GM23248 (cell line): Measurements from ENCODE around the gene SEMA5B. TPM values are rescaled to one million over a fixed set of nuclear protein-coding genes. Genes with fewer than 3 reads are reported as not detected.

Source experiments
- DNase-seq: peaks from one replicate; pipeline ENCODE4 v3.0.0-alpha.2; 2015
- H2AFZ ChIP-seq: fragments of 200-600 bp; sonication (generic); 2 replicates; pipeline ENCODE4 v1.6.1; 2016; ENCODE audit warnings: antibody characterized with exemption
- H3F3A ChIP-seq: fragments of 200-600 bp; sonication (generic); 2 replicates; pipeline ENCODE4 v1.6.1; 2016; ENCODE audit warnings: mild to moderate bottlenecking, antibody characterized with exemption, mixed run types; ENCODE audit not compliant: insufficient read depth
- H3K27ac ChIP-seq: fragments of 200-600 bp; sonication (generic); 2 replicates; pipeline ENCODE4 v1.5.1; 2016; ENCODE audit warnings: mild to moderate bottlenecking
- H3K27me3 ChIP-seq: fragments of 200-600 bp; sonication (generic); replicated peaks from 2 replicates; pipeline ENCODE4 v1.6.1; 2016; ENCODE audit warnings: mild to moderate bottlenecking; ENCODE audit not compliant: insufficient read depth
- H3K36me3 ChIP-seq: fragments of 200-600 bp; sonication (generic); 2 replicates; pipeline ENCODE4 v1.6.1; 2016; ENCODE audit warnings: low read depth, mild to moderate bottlenecking
- H3K4me1 ChIP-seq: fragments of 200-600 bp; sonication (generic); 2 replicates; pipeline ENCODE4 v1.6.1; 2016; ENCODE audit warnings: mild to moderate bottlenecking; ENCODE audit not compliant: insufficient read depth
- H3K4me2 ChIP-seq: fragments of 200-600 bp; sonication (generic); one replicate; pipeline ENCODE4 v1.6.1; 2016; ENCODE audit warnings: mild to moderate bottlenecking; ENCODE audit not compliant: unreplicated experiment
- H3K4me3 ChIP-seq: fragments of 200-600 bp; sonication (generic); 2 replicates; pipeline ENCODE4 v1.5.1; 2016; ENCODE audit warnings: mild to moderate bottlenecking
- H3K79me2 ChIP-seq: fragments of 200-600 bp; sonication (generic); 2 replicates; pipeline ENCODE4 v1.6.1; 2016; ENCODE audit warnings: mild to moderate bottlenecking; ENCODE audit not compliant: insufficient read depth
- H3K9ac ChIP-seq: fragments of 200-600 bp; sonication (generic); 2 replicates; pipeline ENCODE4 v1.6.1; 2016; ENCODE audit warnings: mild to moderate bottlenecking
- H3K9me2 ChIP-seq: fragments of 200-600 bp; sonication (generic); 2 replicates; pipeline ENCODE4 v1.6.1; 2016; ENCODE audit warnings: mixed run types, mild to moderate bottlenecking, moderate library complexity; ENCODE audit not compliant: insufficient read depth
- H3K9me3 ChIP-seq: fragments of 200-600 bp; sonication (generic); one replicate; pipeline ENCODE4 v1.6.1; 2017; ENCODE audit warnings: low read depth
- H4K20me1 ChIP-seq: fragments of 200-600 bp; sonication (generic); 2 replicates; pipeline ENCODE4 v1.6.0; 2016; ENCODE audit not compliant: insufficient read depth
- EZH2 ChIP-seq: fragments of 200-600 bp; sonication (generic); IDR thresholded peaks from 2 replicates; pipeline ENCODE4 v1.6.1; 2018; ENCODE audit warnings: antibody characterized with exemption, mild to moderate bottlenecking; ENCODE audit not compliant: insufficient read depth, poor library complexity, severe bottlenecking
- EZH2phosphoT487 ChIP-seq: fragments of 200-600 bp; sonication (generic); IDR thresholded peaks from 2 replicates; pipeline ENCODE4 v1.6.1; 2018; ENCODE audit warnings: antibody characterized with exemption, moderate library complexity, mild to moderate bottlenecking, low read depth; ENCODE audit not compliant: insufficient read depth
- WGBS, 2 experiments: methylation state at CpG; one replicate each; pipeline ENCODE4 v1.1.6; 2015 to 2017; ENCODE audit warnings: low lambda C conversion rate in 2 of 2, low coverage in 1 of 2; ENCODE audit errors: missing lambda C conversion rate in 2 of 2; 5-methylcytosine and 5-hydroxymethylcytosine counted together
- in situ Hi-C: fragments of 300-500 bp; cut with MboI; formaldehyde crosslinking; loops from 2 replicates; pipeline ENCODE4 v1.15.0; 2020
- polyA plus RNA-seq: library from polyadenylated mRNA; unstranded; fragments of >200 nt; fragmentation: Nextera tagmentation; extraction: Ambion mirVana; gene quantifications from 2 replicates; pipeline ENCODE4 v1.2.1, GENCODE V29; 2016
- total RNA-seq: library from RNA; depleted of rRNA; stranded (reverse); fragments of >200 nt; shearing (Covaris generic); gene quantifications from 2 replicates; pipeline ENCODE4 v1.2.3, GENCODE V29; 2014

The SEMA5B gene
- total and polyA plus RNA-seq, 2 experiments from 2014 or later = not detected

GRCh38 chr3:123063034-123063433, 35.5 kb upstream of the SEMA5B start:
- in situ Hi-C loops = no loop called here
- no peaks in the 10 kb centered on the region for H4K20me1 ChIP-seq
- H3K79me2 ChIP-seq = peaks cover 9% of the 10 kb centered on the region
- no peak overlapping the region for H2AFZ ChIP-seq
- H3F3A ChIP-seq = no peaks in the 10 kb centered on the region
- H3K9ac ChIP-seq = no peak overlapping the region
- H3K4me3 ChIP-seq = no peak overlapping the region
- H3K27ac ChIP-seq = no peak overlapping the region
- no peaks in the 10 kb centered on the region; the same call in 1 of the 2 replicates for H3K27me3 ChIP-seq
- DNase-seq = no peak
- H3K4me1 ChIP-seq = no peaks in the 10 kb centered on the region
- 78 to 86% methylated on average over 6 of the region's 6 CpGs for WGBS, 2 experiments
- TF ChIP-seq EZH2phosphoT487 = no peak
- no peak for TF ChIP-seq EZH2
- no peak overlapping the region for H3K4me2 ChIP-seq
- no peaks in the 10 kb centered on the region for H3K9me2 ChIP-seq
- H3K9me3 ChIP-seq = no peaks in the 10 kb centered on the region
- no peaks in the 10 kb centered on the region for H3K36me3 ChIP-seq

- in situ Hi-C loops = no loop called here
- Histone ChIP-seq H3K4me2 (no peak overlapping the region), H3K9me3 (no peaks in the 10 kb centered on the region), H3F3A (no peaks in the 10 kb centered on the region), H3K79me2 (no peaks in the 10 kb centered on the region), H4K20me1 (no peaks in the 10 kb centered on the region), H3K27me3 (no peaks in the 10 kb centered on the region; the same call in 1 of the 2 replicates), H3K27ac (no peak overlapping the region), H3K9ac (no peak overlapping the region), H3K4me3 (no peak overlapping the region), H3K4me1 (no peaks in the 10 kb centered on the region), H2AFZ (no peak overlapping the region), H3K36me3 (no peaks in the 10 kb centered on the region), H3K9me2 (no peaks in the 10 kb centered on the region)
- 76 to 79% methylated on average over 7 of the region's 7 CpGs for WGBS, 2 experiments
- TF ChIP-seq EZH2phosphoT487 (no peak), EZH2 (no peak)
- DNase-seq = no peak
Measured at GRCh38 chr3:123061856-123062255, 34.3 kb upstream of the SEMA5B start.

GRCh38 chr3:123060054-123060453, 32.5 kb upstream of the SEMA5B start:
- H2AFZ ChIP-seq = no peak overlapping the region
- in situ Hi-C loops = no loop called here

DNA sequence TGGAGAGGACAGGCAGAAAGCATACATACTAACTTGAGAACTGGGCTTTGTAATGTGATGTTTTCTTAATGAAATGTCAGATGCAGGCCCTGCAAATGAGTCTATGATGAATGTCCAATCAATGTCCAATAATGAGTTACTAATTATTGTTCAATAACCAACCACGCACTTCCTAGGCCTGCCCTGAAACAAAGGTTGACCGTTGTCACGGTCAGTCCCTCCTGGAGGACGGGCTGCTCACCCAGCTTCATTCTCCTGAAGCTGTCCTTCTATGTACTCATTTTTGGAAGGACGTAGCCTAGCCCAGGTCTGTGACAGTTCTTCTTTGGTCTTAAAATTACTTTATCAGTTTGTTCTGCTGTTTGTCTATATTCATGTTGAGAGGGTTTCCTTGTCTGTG, 30.9 kb upstream of the SEMA5B start:
- no peaks in the 10 kb centered on the region for H3F3A ChIP-seq

More at GRCh38 chr3:123060054-123060453, 32.5 kb upstream of the SEMA5B start:
- H3K27me3 ChIP-seq = no peaks in the 10 kb centered on the region; the same call in 1 of the 2 replicates
- no peaks in the 10 kb centered on the region for H3K9me2 ChIP-seq
- DNase-seq = no peak
- no peaks in the 10 kb centered on the region for H3K36me3 ChIP-seq
- TF ChIP-seq EZH2 = no peak
- TF ChIP-seq EZH2phosphoT487 = no peak
- no peak overlapping the region for H3K27ac ChIP-seq
- H3K9ac ChIP-seq = no peak overlapping the region
- no peaks in the 10 kb centered on the region for H3K9me3 ChIP-seq
- H3K4me3 ChIP-seq = no peak overlapping the region
- no peaks in the 10 kb centered on the region for H3F3A ChIP-seq
- no peak overlapping the region for H3K4me2 ChIP-seq
- H4K20me1 ChIP-seq = no peaks in the 10 kb centered on the region
- H3K4me1 ChIP-seq = no peaks in the 10 kb centered on the region
- H3K79me2 ChIP-seq = no peaks in the 10 kb centered on the region

DNA sequence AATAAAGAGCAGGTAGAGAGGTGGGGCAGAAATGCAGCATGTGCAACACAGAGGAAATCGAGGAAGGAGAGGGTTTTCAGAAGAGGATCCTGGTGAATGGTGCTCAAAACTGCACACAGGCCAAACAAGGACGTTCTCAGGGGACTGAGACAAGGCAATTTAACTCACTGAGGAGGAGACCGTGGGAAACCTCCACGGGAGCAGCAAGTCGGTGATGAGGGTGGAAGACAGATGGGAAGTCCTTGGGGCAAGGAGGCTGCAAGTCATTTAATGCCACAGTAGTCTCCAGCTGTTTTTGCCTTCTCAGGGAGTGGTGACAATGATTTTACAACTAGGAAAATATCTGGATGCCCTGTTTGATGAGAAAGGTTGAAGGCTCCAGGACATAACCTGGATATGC, 27.8 kb upstream of the SEMA5B start:
- no peaks in the 10 kb centered on the region for H3K9me2 ChIP-seq
- H3K27ac ChIP-seq = no peak overlapping the region
- H3K9ac ChIP-seq = no peak overlapping the region
- no peak for DNase-seq
- H2AFZ ChIP-seq = no peak overlapping the region
- TF ChIP-seq EZH2 (no peak), EZH2phosphoT487 (no peak)
- in situ Hi-C loops = no loop called here
- H3K9me3 ChIP-seq = no peaks in the 10 kb centered on the region
- H3K79me2 ChIP-seq = no peaks in the 10 kb centered on the region
- WGBS, 2 experiments = 64 to 68% methylated on average over 5 of the region's 5 CpGs
- no peaks in the 10 kb centered on the region for H3K36me3 ChIP-seq
- no peaks in the 10 kb centered on the region for H3F3A ChIP-seq
- no peak overlapping the region for H3K4me3 ChIP-seq
- no peaks in the 10 kb centered on the region for H3K27me3 ChIP-seq
- H4K20me1 ChIP-seq = no peaks in the 10 kb centered on the region
- H3K4me2 ChIP-seq = no peak overlapping the region
- no peaks in the 10 kb centered on the region for H3K4me1 ChIP-seq

More for the DNA sequence above, 30.9 kb upstream of the SEMA5B start:
- Histone ChIP-seq H3K27ac (no peak overlapping the region), H3K36me3 (no peaks in the 10 kb centered on the region), H3K4me2 (no peak overlapping the region), H2AFZ (no peak overlapping the region), H3K4me1 (no peaks in the 10 kb centered on the region), H3K9me3 (no peaks in the 10 kb centered on the region), H3K9ac (no peak overlapping the region), H3K27me3 (no peaks in the 10 kb centered on the region; the same call in 1 of the 2 replicates), H3K79me2 (no peaks in the 10 kb centered on the region), H4K20me1 (no peaks in the 10 kb centered on the region), H3K9me2 (no peaks in the 10 kb centered on the region), H3K4me3 (no peak overlapping the region)
- WGBS, 2 experiments = 87 to 90% methylated on average over 5 of the region's 5 CpGs
- TF ChIP-seq EZH2 (no peak), EZH2phosphoT487 (no peak)
- in situ Hi-C loops = no loop called here
- DNase-seq = no peak
